ENCODE measurements around the gene ZNF93. TPM values are rescaled to one million over a fixed set of nuclear protein-coding genes. Genes with fewer than 3 reads are reported as not detected.
A peak's percentile ranks its signal among the peaks of the same experiment; 100 is the strongest.
"Not testable (repeated sequence)": the region's sequence is repeated elsewhere in the genome, so short reads cannot be mapped to it uniquely, and the experiment has no call there.

The ZNF93 gene
- total and polyA plus RNA-seq, 9 donors = 8.1 to 11.8 (median 10.2) TPM

GRCh38 chr19:19933432-19934314 is 32.9 kb downstream of the ZNF93 start:
- not testable (repeated sequence) for H3K4me3 ChIP-seq (ENCODE audit: low read length)

GRCh38 chr19:19937403-19937802 is 36.7 kb downstream of the ZNF93 start:
- peaks cover 44% of the 10 kb centered on the region for H3K9me3 ChIP-seq (replicated peaks; ENCODE audit: control insufficient read depth, low read depth, low read length)
- no peaks in the 10 kb centered on the region for H3K4me1 ChIP-seq (ENCODE audit: control insufficient read depth, insufficient read depth, low read length)
- H3K27ac ChIP-seq (ENCODE audit: low read length) = no peak overlapping the region
- no peaks in the 10 kb centered on the region for H3K27me3 ChIP-seq (ENCODE audit: control insufficient read depth, insufficient read depth, low read length)
- peaks cover 5% of the 10 kb centered on the region for H3K36me3 ChIP-seq (ENCODE audit: control insufficient read depth, insufficient read depth, low read length)
- no peak for DNase-seq
- no peak overlapping the region for H3K4me3 ChIP-seq (ENCODE audit: low read length)
- no CpG with 5 or more reads among the region's 2 CpGs for WGBS (ENCODE audit: insufficient coverage)

More at GRCh38 chr19:19933432-19934314, 32.9 kb downstream of the ZNF93 start:
- no CpG with 5 or more reads among the region's 3 CpGs for WGBS (ENCODE audit: insufficient coverage)
- not testable (repeated sequence) for DNase-seq; H3K27ac ChIP-seq (ENCODE audit: low read length); H3K27me3 ChIP-seq (ENCODE audit: control insufficient read depth, insufficient read depth, low read length); H3K4me1 ChIP-seq (ENCODE audit: control insufficient read depth, insufficient read depth, low read length)
- Histone ChIP-seq H3K9me3 (replicated peaks; ENCODE audit: control insufficient read depth, low read depth, low read length) (peaks cover 54% of the 10 kb centered on the region), H3K36me3 (ENCODE audit: control insufficient read depth, insufficient read depth, low read length) (peaks cover 13% of the 10 kb centered on the region)

- H3K9me3 ChIP-seq (replicated peaks; ENCODE audit: control insufficient read depth, low read depth, low read length) = peaks cover 39% of the 10 kb centered on the region
Observed at GRCh38 chr19:19938449-19938848, 37.7 kb downstream of the ZNF93 start.

GRCh38 chr19:19943848-19944582 is 43.3 kb downstream of the ZNF93 start:
- Histone ChIP-seq H3K9me3 (replicated peaks; ENCODE audit: control insufficient read depth, low read depth, low read length) (peaks cover 6% of the 10 kb centered on the region), H3K27ac (ENCODE audit: low read length) (no peak overlapping the region), H3K36me3 (ENCODE audit: control insufficient read depth, insufficient read depth, low read length) (no peaks in the 10 kb centered on the region), H3K4me3 (ENCODE audit: low read length) (no peak overlapping the region), H3K27me3 (ENCODE audit: control insufficient read depth, insufficient read depth, low read length) (no peaks in the 10 kb centered on the region), H3K4me1 (ENCODE audit: control insufficient read depth, insufficient read depth, low read length) (no peaks in the 10 kb centered on the region)
- no peak for DNase-seq
- 62% methylated on average over 8 of the region's 8 CpGs for WGBS (ENCODE audit: insufficient coverage)

More at GRCh38 chr19:19938449-19938848, 37.7 kb downstream of the ZNF93 start:
- no CpG with 5 or more reads among the region's 2 CpGs for WGBS (ENCODE audit: insufficient coverage)
- DNase-seq = no peak
- H3K36me3 ChIP-seq (ENCODE audit: control insufficient read depth, insufficient read depth, low read length) = peaks cover 5% of the 10 kb centered on the region
- no peak overlapping the region for H3K27ac ChIP-seq (ENCODE audit: low read length)
- H3K27me3 ChIP-seq (ENCODE audit: control insufficient read depth, insufficient read depth, low read length) = no peaks in the 10 kb centered on the region
- H3K4me1 ChIP-seq (ENCODE audit: control insufficient read depth, insufficient read depth, low read length) = no peaks in the 10 kb centered on the region
- no peak overlapping the region for H3K4me3 ChIP-seq (ENCODE audit: low read length)

- Histone ChIP-seq H3K9me3 (replicated peaks; ENCODE audit: control insufficient read depth, low read depth, low read length) (peaks cover 6% of the 10 kb centered on the region), H3K4me1 (ENCODE audit: control insufficient read depth, insufficient read depth, low read length) (no peaks in the 10 kb centered on the region), H3K4me3 (ENCODE audit: low read length) (no peak overlapping the region), H3K36me3 (ENCODE audit: control insufficient read depth, insufficient read depth, low read length) (no peaks in the 10 kb centered on the region), H3K27ac (ENCODE audit: low read length) (no peak overlapping the region), H3K27me3 (ENCODE audit: control insufficient read depth, insufficient read depth, low read length) (no peaks in the 10 kb centered on the region)
- DNase-seq = no peak
- WGBS (ENCODE audit: insufficient coverage) = 100% methylated on average over 3 of the region's 3 CpGs
Observed at GRCh38 chr19:19944583-19944880, 43.8 kb downstream of the ZNF93 start.

- Histone ChIP-seq H3K4me1 (ENCODE audit: control insufficient read depth, insufficient read depth, low read length) (no peaks in the 10 kb centered on the region), H3K27me3 (ENCODE audit: control insufficient read depth, insufficient read depth, low read length) (no peaks in the 10 kb centered on the region), H3K36me3 (ENCODE audit: control insufficient read depth, insufficient read depth, low read length) (no peaks in the 10 kb centered on the region), H3K27ac (ENCODE audit: low read length) (no peak overlapping the region), H3K9me3 (replicated peaks; ENCODE audit: control insufficient read depth, low read depth, low read length) (no peaks in the 10 kb centered on the region), H3K4me3 (ENCODE audit: low read length) (no peak overlapping the region)
- DNase-seq = no peak
- 91% methylated on average over 4 of the region's 4 CpGs for WGBS (ENCODE audit: insufficient coverage)
Observed at GRCh38 chr19:19946226-19946625, 45.5 kb downstream of the ZNF93 start.

- Histone ChIP-seq H3K27ac (ENCODE audit: low read length) (no peak overlapping the region), H3K4me1 (ENCODE audit: control insufficient read depth, insufficient read depth, low read length) (no peaks in the 10 kb centered on the region), H3K27me3 (ENCODE audit: control insufficient read depth, insufficient read depth, low read length) (no peaks in the 10 kb centered on the region), H3K4me3 (ENCODE audit: low read length) (no peak overlapping the region), H3K36me3 (ENCODE audit: control insufficient read depth, insufficient read depth, low read length) (no peaks in the 10 kb centered on the region), H3K9me3 (replicated peaks; ENCODE audit: control insufficient read depth, low read depth, low read length) (no peaks in the 10 kb centered on the region)
- 83% methylated on average over 3 of the region's 5 CpGs for WGBS (ENCODE audit: insufficient coverage)
- no peak for DNase-seq
Observed at GRCh38 chr19:19948800-19949199, 48.1 kb downstream of the ZNF93 start.

GRCh38 chr19:19955208-19955607 is 54.5 kb downstream of the ZNF93 start:
- no peaks in the 10 kb centered on the region for H3K9me3 ChIP-seq (replicated peaks; ENCODE audit: control insufficient read depth, low read depth, low read length)
- H3K27me3 ChIP-seq (ENCODE audit: control insufficient read depth, insufficient read depth, low read length) = no peaks in the 10 kb centered on the region
- no peaks in the 10 kb centered on the region for H3K4me1 ChIP-seq (ENCODE audit: control insufficient read depth, insufficient read depth, low read length)
- DNase-seq = no peak
- H3K36me3 ChIP-seq (ENCODE audit: control insufficient read depth, insufficient read depth, low read length) = no peaks in the 10 kb centered on the region
- WGBS (ENCODE audit: insufficient coverage) = no CpG with 5 or more reads among the region's 9 CpGs
- no peak overlapping the region for H3K27ac ChIP-seq (ENCODE audit: low read length)
- H3K4me3 ChIP-seq (ENCODE audit: low read length) = no peak overlapping the region

- WGBS (ENCODE audit: insufficient coverage) = 27% methylated on average over 13 of the region's 15 CpGs
- peak; percentile 40 for DNase-seq
- H3K4me3 ChIP-seq (ENCODE audit: low read length) = no peak overlapping the region
- no peak overlapping the region for H3K27ac ChIP-seq (ENCODE audit: low read length)
- no peaks in the 10 kb centered on the region for H3K27me3 ChIP-seq (ENCODE audit: control insufficient read depth, insufficient read depth, low read length)
- no peaks in the 10 kb centered on the region for H3K4me1 ChIP-seq (ENCODE audit: control insufficient read depth, insufficient read depth, low read length)
- H3K36me3 ChIP-seq (ENCODE audit: control insufficient read depth, insufficient read depth, low read length) = no peaks in the 10 kb centered on the region
- H3K9me3 ChIP-seq (replicated peaks; ENCODE audit: control insufficient read depth, low read depth, low read length) = no peaks in the 10 kb centered on the region
Observed at GRCh38 chr19:19956434-19957075, 55.8 kb downstream of the ZNF93 start.

GRCh38 chr19:19957766-19958165 is 57.0 kb downstream of the ZNF93 start:
- WGBS (ENCODE audit: insufficient coverage) = 68% methylated on average over 7 of the region's 8 CpGs
- DNase-seq = not testable (repeated sequence)

More at GRCh38 chr19:19957766-19958165, 57.0 kb downstream of the ZNF93 start:
- not testable (repeated sequence) for H3K4me3 ChIP-seq (ENCODE audit: low read length); H3K27ac ChIP-seq (ENCODE audit: low read length); H3K27me3 ChIP-seq (ENCODE audit: control insufficient read depth, insufficient read depth, low read length); H3K4me1 ChIP-seq (ENCODE audit: control insufficient read depth, insufficient read depth, low read length); H3K9me3 ChIP-seq (replicated peaks; ENCODE audit: control insufficient read depth, low read depth, low read length); H3K36me3 ChIP-seq (ENCODE audit: control insufficient read depth, insufficient read depth, low read length)
